MM.1S (cell line): Measurements from ENCODE around the gene MUC5B.
A peak's percentile ranks its signal among the peaks of the same experiment; 100 is the strongest.

Source experiments
- DNase-seq: peaks from one replicate; pipeline ENCODE4 v3.0.0-alpha.2; 2015
- H2AFZ ChIP-seq: fragments of 300-600 bp; sonication (generic); 2 replicates; pipeline ENCODE4 v1.6.0; 2016; ENCODE audit warnings: antibody characterized with exemption, low read length
- H3F3A ChIP-seq: fragments of 300-600 bp; sonication (generic); 2 replicates; pipeline ENCODE4 v1.6.1; 2016; ENCODE audit warnings: mild to moderate bottlenecking, antibody characterized with exemption, low read length, moderate library complexity, mixed read lengths; ENCODE audit not compliant: insufficient read depth
- H3K27ac ChIP-seq: fragments of 300-600 bp; sonication (generic); 2 replicates; pipeline ENCODE4 v1.5.1; 2016; ENCODE audit warnings: mild to moderate bottlenecking, low read length
- H3K27me3 ChIP-seq: fragments of 300-600 bp; sonication (generic); replicated peaks from 2 replicates; pipeline ENCODE4 v1.6.0; 2016; ENCODE audit warnings: low read length; ENCODE audit not compliant: insufficient read depth
- H3K36me3 ChIP-seq: fragments of 300-600 bp; sonication (generic); replicated peaks from 2 replicates; pipeline ENCODE4 v1.6.1; 2016; ENCODE audit warnings: mild to moderate bottlenecking, low read length, mixed read lengths; ENCODE audit not compliant: insufficient read depth
- H3K4me1 ChIP-seq: fragments of 300-600 bp; sonication (generic); 2 replicates; pipeline ENCODE4 v1.6.1; 2016; ENCODE audit warnings: low read length, mixed read lengths
- H3K4me2 ChIP-seq: fragments of 300-600 bp; sonication (generic); 2 replicates; pipeline ENCODE4 v1.6.0; 2016; ENCODE audit warnings: low read depth, low read length
- H3K4me3 ChIP-seq: fragments of 300-600 bp; sonication (generic); 2 replicates; pipeline ENCODE4 v1.5.1; 2016; ENCODE audit warnings: low read length, mixed read lengths
- H3K79me2 ChIP-seq: fragments of 300-600 bp; sonication (generic); 2 replicates; pipeline ENCODE4 v1.6.1; 2016; ENCODE audit warnings: mixed run types, low read length, mixed read lengths
- H3K9ac ChIP-seq: fragments of 300-600 bp; sonication (generic); 2 replicates; pipeline ENCODE4 v1.6.1; 2016; ENCODE audit warnings: low read length, mixed read lengths
- H3K9me2 ChIP-seq: fragments of 300-600 bp; sonication (generic); replicated peaks from 2 replicates; pipeline ENCODE4 v1.6.1; 2016; ENCODE audit warnings: mild to moderate bottlenecking, low read length, mixed read lengths; ENCODE audit not compliant: insufficient read depth
- H3K9me3 ChIP-seq: fragments of 300-600 bp; sonication (generic); replicated peaks from 2 replicates; pipeline ENCODE4 v1.6.1; 2016; ENCODE audit warnings: mild to moderate bottlenecking, low read length, mixed read lengths; ENCODE audit not compliant: insufficient read depth
- H4K20me1 ChIP-seq: fragments of 300-600 bp; sonication (generic); 2 replicates; pipeline ENCODE4 v1.6.1; 2016; ENCODE audit warnings: mild to moderate bottlenecking, low read length, moderate library complexity, mixed read lengths; ENCODE audit not compliant: insufficient read depth
- EZH2 ChIP-seq: fragments of 300-600 bp; sonication (generic); optimal IDR thresholded peaks from 2 replicates; pipeline ENCODE3; 2017; ENCODE audit warnings: low read depth, mild to moderate bottlenecking, antibody characterized with exemption, low read length, mixed read lengths
- EZH2phosphoT487 ChIP-seq: fragments of 300-600 bp; sonication (generic); IDR thresholded peaks from 2 replicates; pipeline ENCODE4 v1.6.1; 2018; ENCODE audit warnings: antibody characterized with exemption, low read length
- TF ChIP-seq, protein P1 (sequence below): fragments of 300-600 bp; sonication (generic); IDR thresholded peaks from 2 replicates; pipeline ENCODE4 v1.5.1; 2016; ENCODE audit warnings: antibody characterized with exemption, low read length, mixed read lengths

The MUC5B gene

DNA sequence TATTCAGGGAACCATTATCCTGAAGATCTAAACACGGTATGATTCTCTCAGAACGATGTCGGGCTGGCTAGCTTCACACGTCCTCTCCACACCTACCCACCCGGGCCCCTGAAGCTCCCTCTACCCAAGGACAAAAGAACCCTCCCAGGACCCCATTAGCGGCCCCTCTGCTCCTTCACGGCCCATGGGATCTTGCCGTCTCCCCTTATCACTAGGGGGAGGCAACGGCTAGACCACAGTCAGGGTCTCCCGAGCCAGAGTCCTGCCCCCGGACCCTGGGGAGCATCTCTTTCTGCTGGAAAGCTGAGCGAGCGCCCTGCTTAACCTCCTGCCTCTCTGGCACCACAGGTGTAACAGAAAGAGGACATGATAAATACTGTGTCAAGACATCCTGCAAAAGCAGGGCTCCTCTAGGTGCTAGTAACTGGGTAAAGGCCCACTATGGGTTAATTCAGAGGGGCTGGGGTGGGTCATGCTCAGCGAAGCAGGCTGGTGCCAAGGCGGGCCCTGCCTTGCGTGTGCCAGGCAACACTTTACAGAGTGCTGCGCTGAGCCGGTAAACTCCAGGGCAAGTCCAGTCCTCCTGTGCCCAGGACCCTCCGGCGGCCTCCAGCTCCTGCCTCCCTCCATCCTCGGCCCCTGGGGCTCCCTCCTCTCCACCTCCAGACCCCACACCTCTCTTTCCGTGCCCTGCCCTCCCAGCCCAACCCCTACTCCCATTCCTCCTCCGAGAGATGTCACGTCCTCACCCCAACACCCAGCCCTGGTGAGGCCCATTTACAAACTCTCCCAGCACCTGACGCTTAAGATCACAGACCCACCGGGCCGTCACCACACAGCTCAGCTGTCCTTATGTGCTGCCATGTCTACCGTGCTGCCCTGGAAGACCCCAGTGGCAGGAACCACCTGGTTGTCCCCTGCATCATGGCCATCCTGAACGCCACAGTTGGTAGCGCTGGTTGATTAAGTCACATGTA lies 83.6 kb downstream of the MUC5B start:
- H3K4me3 ChIP-seq: no peak overlapping the region
- H3K27ac ChIP-seq: no peak overlapping the region
- 0 out of 2 replicates have a peak, but pooled peaks cover 4% of the 10 kb centered on the region for H3K4me1 ChIP-seq
- H3K9me2 ChIP-seq: no peaks in the 10 kb centered on the region
- no peak overlapping the region for H2AFZ ChIP-seq
- peaks cover 74% of the 10 kb centered on the region for H3K79me2 ChIP-seq
- no peak overlapping the region for H3K9ac ChIP-seq
- H3K36me3 ChIP-seq: no peaks in the 10 kb centered on the region
- TF ChIP-seq, protein P1, sequence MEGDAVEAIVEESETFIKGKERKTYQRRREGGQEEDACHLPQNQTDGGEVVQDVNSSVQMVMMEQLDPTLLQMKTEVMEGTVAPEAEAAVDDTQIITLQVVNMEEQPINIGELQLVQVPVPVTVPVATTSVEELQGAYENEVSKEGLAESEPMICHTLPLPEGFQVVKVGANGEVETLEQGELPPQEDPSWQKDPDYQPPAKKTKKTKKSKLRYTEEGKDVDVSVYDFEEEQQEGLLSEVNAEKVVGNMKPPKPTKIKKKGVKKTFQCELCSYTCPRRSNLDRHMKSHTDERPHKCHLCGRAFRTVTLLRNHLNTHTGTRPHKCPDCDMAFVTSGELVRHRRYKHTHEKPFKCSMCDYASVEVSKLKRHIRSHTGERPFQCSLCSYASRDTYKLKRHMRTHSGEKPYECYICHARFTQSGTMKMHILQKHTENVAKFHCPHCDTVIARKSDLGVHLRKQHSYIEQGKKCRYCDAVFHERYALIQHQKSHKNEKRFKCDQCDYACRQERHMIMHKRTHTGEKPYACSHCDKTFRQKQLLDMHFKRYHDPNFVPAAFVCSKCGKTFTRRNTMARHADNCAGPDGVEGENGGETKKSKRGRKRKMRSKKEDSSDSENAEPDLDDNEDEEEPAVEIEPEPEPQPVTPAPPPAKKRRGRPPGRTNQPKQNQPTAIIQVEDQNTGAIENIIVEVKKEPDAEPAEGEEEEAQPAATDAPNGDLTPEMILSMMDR: no peak
- no peak for TF ChIP-seq EZH2phosphoT487
- no peak for TF ChIP-seq EZH2
- H3K4me2 ChIP-seq: no peak overlapping the region
- 0 out of 2 replicates have a peak, but pooled peaks cover under 1% of the 10 kb centered on the region for H3K27me3 ChIP-seq
- no peaks in the 10 kb centered on the region for H4K20me1 ChIP-seq
- H3F3A ChIP-seq: peaks cover 4% of the 10 kb centered on the region; the same call in 1 of the 2 replicates
- DNase-seq: no peak
- H3K9me3 ChIP-seq: no peaks in the 10 kb centered on the region

- Histone ChIP-seq H3K4me1 (0 out of 2 replicates have a peak, but pooled peaks cover 4% of the 10 kb centered on the region), H3K36me3 (no peaks in the 10 kb centered on the region), H3K27ac (no peak overlapping the region), H3K9ac (no peak overlapping the region), H3K27me3 (peaks cover 9% of the 10 kb centered on the region), H2AFZ (no peak overlapping the region), H3K79me2 (peaks cover 66% of the 10 kb centered on the region), H3F3A (peaks cover 4% of the 10 kb centered on the region; the same call in 1 of the 2 replicates), H3K9me3 (no peaks in the 10 kb centered on the region), H3K4me2 (no peak overlapping the region), H3K9me2 (no peaks in the 10 kb centered on the region), H3K4me3 (no peak overlapping the region), H4K20me1 (no peaks in the 10 kb centered on the region)
- TF ChIP-seq EZH2phosphoT487: no peak
- no peak for TF ChIP-seq EZH2
- TF ChIP-seq, protein P1: no peak
- no peak for DNase-seq
Measured at GRCh38 chr11:1307163-1307870, 84.5 kb downstream of the MUC5B start.

GRCh38 chr11:1307998-1308742 lies 85.3 kb downstream of the MUC5B start:
- DNase-seq: no peak
- peaks cover 14% of the 10 kb centered on the region for H3K27me3 ChIP-seq
- no peak overlapping the region for H2AFZ ChIP-seq
- peaks cover 4% of the 10 kb centered on the region; the same call in 1 of the 2 replicates for H3F3A ChIP-seq
- H3K9ac ChIP-seq: peak overlapping the region; percentile 60; the same call in 1 of the 2 replicates
- TF ChIP-seq EZH2 (no peak), EZH2phosphoT487 (no peak)
- TF ChIP-seq, protein P1: no peak
- peak overlapping the region; percentile 78 for H3K4me2 ChIP-seq
- H3K9me2 ChIP-seq: no peaks in the 10 kb centered on the region
- H3K36me3 ChIP-seq: no peaks in the 10 kb centered on the region
- H3K79me2 ChIP-seq: peaks cover 57% of the 10 kb centered on the region
- no peak overlapping the region for H3K27ac ChIP-seq
- H3K4me1 ChIP-seq: 0 out of 2 replicates have a peak, but pooled peaks cover 4% of the 10 kb centered on the region
- peak overlapping the region; percentile 76 for H3K4me3 ChIP-seq
- H4K20me1 ChIP-seq: no peaks in the 10 kb centered on the region
- H3K9me3 ChIP-seq: no peaks in the 10 kb centered on the region
